HAP-1 (cell line): ENCODE data around the gene SUCNR1.
"Not testable (repeated sequence)": the region's sequence is repeated elsewhere in the genome, so short reads cannot be mapped to it uniquely, and the experiment has no call there.

ENCODE experiments used
- DNase-seq, 2 experiments: peaks; one replicate each; pipeline ENCODE4 v3.0.0-alpha.2; 2016 to 2020; ENCODE audit warnings: low spot score in 2 of 2
- H3K27me3 ChIP-seq: fragments of 250-450 bp; sonication (Bioruptor Pico); 2 replicates; pipeline ENCODE4 v1.5.1; 2020; ENCODE audit warnings: low read depth, mild to moderate bottlenecking, moderate library complexity
- H3K36me3 ChIP-seq: fragments of 250-450 bp; sonication (Bioruptor Pico); replicated peaks from 2 replicates; pipeline ENCODE4 v1.5.1; 2020; ENCODE audit warnings: mild to moderate bottlenecking
- H3K4me1 ChIP-seq: fragments of 250-450 bp; sonication (Bioruptor Pico); 2 replicates; pipeline ENCODE4 v1.5.1; 2020; ENCODE audit warnings: mild to moderate bottlenecking
- H3K4me3 ChIP-seq: fragments of 250-450 bp; sonication (Bioruptor Pico); 2 replicates; pipeline ENCODE4 v1.5.1; 2020; ENCODE audit warnings: mild to moderate bottlenecking, moderate library complexity
- H3K9me3 ChIP-seq: fragments of 250-450 bp; sonication (Bioruptor Pico); 2 replicates; pipeline ENCODE4 v1.5.1; 2020; ENCODE audit warnings: mild to moderate bottlenecking, moderate library complexity
- in situ Hi-C: fragments of 300-500 bp; cut with MboI; formaldehyde crosslinking; loops from 3 replicates; pipeline ENCODE4 v1.14.3; 2020; ENCODE audit warnings: low sequenced_read_pairs, inconsistent platforms, mixed read lengths

The SUCNR1 gene

GRCh38 chr3:151856641-151857040, 16.8 kb upstream of the SUCNR1 start:
- Histone ChIP-seq H3K4me1 (no peaks in the 10 kb centered on the region), H3K36me3 (no peaks in the 10 kb centered on the region), H3K4me3 (no peak overlapping the region), H3K9me3 (no peaks in the 10 kb centered on the region), H3K27me3 (no peaks in the 10 kb centered on the region)
- in situ Hi-C loops, result no loop called here
- no peak for DNase-seq

DNA sequence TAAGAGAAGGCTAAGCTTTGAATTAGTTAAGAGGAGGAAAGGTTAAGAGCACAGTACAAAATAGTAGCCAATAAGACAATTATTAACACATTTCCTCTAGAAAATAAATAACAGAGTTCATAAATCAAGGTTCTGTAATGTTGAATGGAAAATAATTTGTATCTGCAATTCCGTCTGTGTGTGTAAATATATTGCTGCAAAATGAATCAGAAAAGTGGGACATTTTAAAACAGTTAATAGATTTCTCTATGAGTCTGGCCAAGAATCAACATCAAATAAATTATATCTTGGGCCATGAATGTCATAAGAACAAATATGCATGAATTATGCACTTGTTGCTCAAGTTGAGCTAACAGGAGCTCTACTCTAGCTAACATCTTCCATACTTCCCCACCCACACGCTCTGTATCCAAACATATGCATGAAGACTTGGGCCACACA, 14.2 kb upstream of the SUCNR1 start:
- no peaks in the 10 kb centered on the region for H3K9me3 ChIP-seq
- in situ Hi-C loops, result no loop called here
- no peaks in the 10 kb centered on the region for H3K36me3 ChIP-seq
- no peak overlapping the region for H3K4me3 ChIP-seq
- DNase-seq, result no peak
- no peaks in the 10 kb centered on the region for H3K4me1 ChIP-seq
- no peaks in the 10 kb centered on the region for H3K27me3 ChIP-seq

DNA sequence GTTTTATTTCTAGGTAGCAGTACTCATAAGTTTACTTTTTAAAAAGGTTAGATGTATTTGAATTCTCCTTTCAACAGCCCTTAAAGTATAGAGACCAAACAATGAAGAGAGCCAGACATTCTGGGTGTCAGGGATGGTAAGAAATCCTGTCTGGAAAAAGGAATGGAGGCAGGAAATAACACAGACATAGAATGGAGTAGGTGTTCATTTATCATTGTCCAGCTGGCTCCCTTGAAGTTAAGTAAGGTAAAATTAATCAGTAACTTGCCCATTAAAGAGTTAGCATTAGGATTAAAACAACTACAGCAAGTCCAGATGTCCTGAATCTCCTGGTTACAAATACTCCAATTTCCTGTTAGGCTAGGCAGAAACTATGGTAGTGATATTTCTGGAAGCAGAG, 13.5 kb upstream of the SUCNR1 start:
- no peaks in the 10 kb centered on the region for H3K9me3 ChIP-seq
- no peak overlapping the region for H3K4me3 ChIP-seq
- H3K4me1 ChIP-seq, result no peaks in the 10 kb centered on the region
- H3K27me3 ChIP-seq, result no peaks in the 10 kb centered on the region
- H3K36me3 ChIP-seq, result no peaks in the 10 kb centered on the region
- DNase-seq, result no peak
- in situ Hi-C loops, result no loop called here

- H3K4me3 ChIP-seq, result no peak overlapping the region
- no peaks in the 10 kb centered on the region for H3K4me1 ChIP-seq
- in situ Hi-C loops, result no loop called here
- no peaks in the 10 kb centered on the region for H3K9me3 ChIP-seq
- no peak for DNase-seq
- no peaks in the 10 kb centered on the region for H3K27me3 ChIP-seq
- H3K36me3 ChIP-seq, result no peaks in the 10 kb centered on the region
Observed at GRCh38 chr3:151863611-151864010, 9.8 kb upstream of the SUCNR1 start.

- in situ Hi-C loops, result no loop called here
- H3K27me3 ChIP-seq, result no peaks in the 10 kb centered on the region
- DNase-seq, result no peak
Observed at GRCh38 chr3:151864423-151865101, 8.9 kb upstream of the SUCNR1 start.

DNA sequence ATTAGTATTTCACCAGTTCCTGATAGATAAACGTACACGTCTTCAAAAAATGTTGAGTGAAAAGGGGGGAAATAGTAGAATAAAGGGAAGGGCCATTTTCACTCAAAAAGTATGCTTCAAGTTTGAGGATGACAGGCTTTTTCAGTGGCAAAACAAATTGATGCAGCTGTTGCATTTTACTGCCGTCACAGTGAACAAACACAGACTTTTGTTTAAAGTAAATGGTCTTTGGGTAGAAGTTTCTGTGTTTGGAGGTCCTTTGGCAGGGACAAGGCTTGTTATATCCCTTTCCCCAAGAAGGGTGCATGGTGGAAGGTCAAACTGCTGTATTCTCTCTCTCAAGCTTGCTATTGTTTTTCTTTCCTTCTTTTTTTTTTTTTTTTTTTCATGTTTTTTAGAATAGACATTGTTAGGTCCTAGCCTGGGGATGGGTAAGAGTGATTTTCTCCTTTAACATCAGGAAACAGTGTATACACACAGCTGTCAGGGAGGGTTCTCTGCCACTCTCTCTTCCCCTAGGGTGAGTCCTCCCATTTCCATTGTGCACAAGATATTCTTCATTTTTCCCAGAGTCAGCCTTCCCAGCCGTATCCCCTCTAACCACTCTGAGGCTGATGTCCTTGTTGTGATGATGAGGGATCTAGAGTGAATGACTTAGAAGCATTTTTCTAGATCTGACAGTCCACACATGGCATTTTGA, 6.6 kb upstream of the SUCNR1 start:
- Histone ChIP-seq H3K4me1 (no peaks in the 10 kb centered on the region; the same call in 1 of the 2 replicates), H3K4me3 (no peak overlapping the region), H3K36me3 (no peaks in the 10 kb centered on the region), H3K27me3 (no peaks in the 10 kb centered on the region), H3K9me3 (no peaks in the 10 kb centered on the region)
- no peak for DNase-seq
- in situ Hi-C loops, result no loop called here

More at GRCh38 chr3:151864423-151865101, 8.9 kb upstream of the SUCNR1 start:
- no peaks in the 10 kb centered on the region for H3K36me3 ChIP-seq
- H3K4me1 ChIP-seq, result no peaks in the 10 kb centered on the region
- H3K4me3 ChIP-seq, result no peak overlapping the region
- H3K9me3 ChIP-seq, result no peaks in the 10 kb centered on the region

- Histone ChIP-seq H3K27me3 (no peaks in the 10 kb centered on the region), H3K4me1 (no peaks in the 10 kb centered on the region; the same call in 1 of the 2 replicates), H3K4me3 (no peak overlapping the region), H3K36me3 (no peaks in the 10 kb centered on the region), H3K9me3 (no peaks in the 10 kb centered on the region)
- in situ Hi-C loops, result no loop called here
- DNase-seq, result no peak
Observed at GRCh38 chr3:151867666-151868065, 5.8 kb upstream of the SUCNR1 start.

DNA sequence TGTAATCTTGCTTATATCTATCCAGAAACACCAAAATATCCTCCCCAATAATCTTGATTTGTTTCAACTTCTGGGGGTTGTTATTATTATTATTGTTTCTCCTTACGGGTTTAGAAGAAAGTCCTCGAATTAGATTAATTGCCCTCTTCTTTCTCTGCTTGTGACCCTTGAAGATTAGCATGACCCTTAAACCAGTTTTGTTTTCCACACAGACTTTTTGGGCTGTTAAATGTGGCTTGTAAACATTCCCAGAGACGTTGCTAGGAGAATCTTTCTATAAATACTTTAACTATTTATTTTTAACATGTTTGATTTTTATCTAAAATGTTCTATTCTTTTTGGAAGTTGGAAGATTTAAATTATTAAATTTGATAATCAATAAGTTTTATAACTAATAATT, 4.3 kb upstream of the SUCNR1 start:
- no peak for DNase-seq
- in situ Hi-C loops, result no loop called here
- no peaks in the 10 kb centered on the region for H3K36me3 ChIP-seq

DNA sequence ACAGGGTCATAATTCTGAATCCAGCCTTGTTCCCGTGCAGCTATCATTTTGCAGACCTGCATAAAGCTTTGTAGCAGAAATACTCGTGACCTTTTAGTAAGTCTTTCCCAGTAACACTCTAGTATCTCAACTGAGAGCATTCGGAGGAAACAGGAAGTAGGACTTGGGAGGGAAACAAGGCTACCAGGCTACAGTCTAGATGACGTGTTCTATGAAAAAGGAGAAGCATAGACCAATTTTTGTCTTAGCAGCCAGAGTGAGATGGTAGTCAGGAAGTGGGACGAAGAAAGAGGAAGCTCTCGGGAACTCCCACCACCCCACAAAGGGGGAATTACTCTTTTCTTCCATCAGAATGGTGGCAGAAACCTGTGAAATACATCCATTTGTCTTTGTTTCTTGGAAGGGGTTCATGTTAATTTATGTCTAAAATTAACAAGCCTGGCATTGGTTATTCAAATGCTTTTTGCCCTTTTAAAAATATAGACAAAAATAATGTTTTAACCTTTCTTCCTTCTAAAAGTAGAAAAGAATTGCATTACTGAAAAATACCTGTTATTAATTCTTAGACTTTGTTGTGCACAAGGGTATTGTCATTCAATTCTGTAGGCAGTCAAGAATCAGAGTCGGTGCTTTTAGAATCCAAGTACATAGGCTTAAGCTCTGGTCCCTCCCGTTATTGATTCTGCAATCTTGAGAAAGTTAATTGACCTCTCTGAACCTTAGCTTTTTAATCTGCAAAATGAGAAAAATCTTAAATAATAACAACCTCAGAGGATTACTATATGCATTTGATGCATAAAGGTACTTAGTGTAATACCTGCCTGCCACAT, 1.6 kb upstream of the SUCNR1 start:
- Histone ChIP-seq H3K36me3 (no peaks in the 10 kb centered on the region), H3K9me3 (no peaks in the 10 kb centered on the region), H3K4me3 (no peak overlapping the region), H3K27me3 (no peaks in the 10 kb centered on the region), H3K4me1 (no peaks in the 10 kb centered on the region; the same call in 1 of the 2 replicates)
- in situ Hi-C loops, result no loop called here
- DNase-seq, result no peak

More for the DNA sequence above, 4.3 kb upstream of the SUCNR1 start:
- Histone ChIP-seq H3K4me3 (no peak overlapping the region), H3K4me1 (no peaks in the 10 kb centered on the region; the same call in 1 of the 2 replicates), H3K9me3 (no peaks in the 10 kb centered on the region), H3K27me3 (no peaks in the 10 kb centered on the region)

GRCh38 chr3:151874079-151874478, 636 bp downstream of the SUCNR1 start:
- H3K4me3 ChIP-seq, H3K4me1 ChIP-seq, H3K9me3 ChIP-seq, H3K36me3 ChIP-seq, in situ Hi-C loops, H3K27me3 ChIP-seq, DNase-seq: not testable (repeated sequence)

GRCh38 chr3:151875759-151876158, 2.3 kb downstream of the SUCNR1 start:
- Histone ChIP-seq H3K27me3 (no peaks in the 10 kb centered on the region; the same call in none of the 2 replicates), H3K4me1 (no peaks in the 10 kb centered on the region; the same call in 1 of the 2 replicates), H3K4me3 (no peak overlapping the region), H3K36me3 (no peaks in the 10 kb centered on the region), H3K9me3 (no peaks in the 10 kb centered on the region)
- DNase-seq, result no peak
- in situ Hi-C loops, result no loop called here

GRCh38 chr3:151877269-151877668, 3.8 kb downstream of the SUCNR1 start:
- H3K9me3 ChIP-seq, result no peaks in the 10 kb centered on the region
- in situ Hi-C loops, result no loop called here
- H3K27me3 ChIP-seq, result no peaks in the 10 kb centered on the region; the same call in none of the 2 replicates
- no peaks in the 10 kb centered on the region for H3K4me1 ChIP-seq
- no peaks in the 10 kb centered on the region for H3K36me3 ChIP-seq
- no peak overlapping the region for H3K4me3 ChIP-seq
- DNase-seq, result no peak

DNA sequence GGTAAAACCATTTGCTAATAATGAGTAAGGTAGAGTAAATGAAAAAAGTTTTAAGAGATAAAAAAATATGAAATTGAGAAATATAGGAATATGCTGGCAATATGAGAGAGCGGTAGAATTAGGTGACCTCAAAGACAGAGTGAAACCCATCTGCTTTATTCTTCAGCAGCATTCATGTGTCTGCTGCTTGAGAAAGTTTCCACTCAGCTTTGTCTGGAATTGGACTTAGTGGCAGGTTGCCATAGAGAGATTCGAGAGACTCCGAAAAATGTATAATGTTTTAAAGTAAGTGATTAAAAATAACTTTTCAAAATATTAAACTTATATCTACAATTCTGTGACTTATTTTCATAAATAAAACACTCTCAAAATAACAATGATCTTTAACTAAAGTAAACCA, 5.0 kb downstream of the SUCNR1 start:
- no peaks in the 10 kb centered on the region for H3K4me1 ChIP-seq
- H3K27me3 ChIP-seq, result no peaks in the 10 kb centered on the region; the same call in none of the 2 replicates
- H3K4me3 ChIP-seq, result no peak overlapping the region
- H3K9me3 ChIP-seq, result no peaks in the 10 kb centered on the region
- H3K36me3 ChIP-seq, result no peaks in the 10 kb centered on the region
- DNase-seq, result no peak
- in situ Hi-C loops, result no loop called here

GRCh38 chr3:151879037-151879436, 5.6 kb downstream of the SUCNR1 start:
- H3K4me1 ChIP-seq, result no peaks in the 10 kb centered on the region
- no peak for DNase-seq
- H3K9me3 ChIP-seq, result no peaks in the 10 kb centered on the region
- no peaks in the 10 kb centered on the region; the same call in none of the 2 replicates for H3K27me3 ChIP-seq
- in situ Hi-C loops, result no loop called here
- no peak overlapping the region for H3K4me3 ChIP-seq
- H3K36me3 ChIP-seq, result no peaks in the 10 kb centered on the region
